Neural crest cell (in vitro differentiated cells): ENCODE data around the gene CCDC8. TPM values are rescaled to one million over a fixed set of nuclear protein-coding genes. Genes with fewer than 3 reads are reported as not detected.
"Not testable (repeated sequence)": the region's sequence is repeated elsewhere in the genome, so short reads cannot be mapped to it uniquely, and the experiment has no call there.

Experiments
- DNase-seq: peaks from one replicate; pipeline ENCODE4 v3.0.0; 2021; ENCODE audit warnings: low read depth, mixed read lengths, low spot score
- H3K27ac Mint-ChIP-seq: one replicate; pipeline ENCODE4 v1.8.0; 2021; ENCODE audit warnings: mild to moderate bottlenecking, mixed read lengths; ENCODE audit not compliant: unreplicated experiment
- H3K27me3 Mint-ChIP-seq: 2 replicates; pipeline ENCODE4 v1.8.0; 2021; ENCODE audit warnings: low read depth, mild to moderate bottlenecking, mixed read lengths
- H3K36me3 Mint-ChIP-seq: 2 replicates; pipeline ENCODE4 v1.8.0; 2021; ENCODE audit warnings: low read depth, mild to moderate bottlenecking, mixed read lengths
- H3K4me1 Mint-ChIP-seq: 2 replicates; pipeline ENCODE4 v1.8.0; 2021; ENCODE audit warnings: mixed read lengths
- H3K4me3 Mint-ChIP-seq: one replicate; pipeline ENCODE4 v1.8.0; 2021; ENCODE audit warnings: mild to moderate bottlenecking, mixed read lengths
- H3K9me3 Mint-ChIP-seq: 2 replicates; pipeline ENCODE4 v1.8.0; 2021; ENCODE audit warnings: mixed read lengths
- CTCF ChIP-seq: fragments of 200-600 bp; sonication (generic); conservative IDR thresholded peaks from 2 replicates; pipeline ENCODE4 v1.5.0; 2021; ENCODE audit warnings: antibody characterized with exemption, mild to moderate bottlenecking
- total RNA-seq: library from RNA; stranded (reverse); gene quantifications from 2 replicates; pipeline ENCODE4 v1.2.1, GENCODE V29; 2021

Gene CCDC8
- total RNA-seq, 1 donor from 2014 or later, result 23.9 TPM

- Mint-ChIP-seq H3K27ac (no peak overlapping the region), H3K27me3 (no peaks in the 10 kb centered on the region), H3K4me1 (peaks cover 16% of the 10 kb centered on the region), H3K4me3 (no peak overlapping the region), H3K9me3 (no peaks in the 10 kb centered on the region), H3K36me3 (no peaks in the 10 kb centered on the region)
- DNase-seq, result no peak
- no peak for TF ChIP-seq CTCF
Observed at GRCh38 chr19:46422344-46422743, 9.0 kb upstream of the CCDC8 start.

GRCh38 chr19:46420056-46420455 lies 6.7 kb upstream of the CCDC8 start:
- H3K27me3 Mint-ChIP-seq, result no peaks in the 10 kb centered on the region
- H3K4me3 Mint-ChIP-seq, result no peak overlapping the region
- H3K4me1 Mint-ChIP-seq, result peaks cover 21% of the 10 kb centered on the region
- no peak for TF ChIP-seq CTCF
- no peaks in the 10 kb centered on the region for H3K36me3 Mint-ChIP-seq
- no peak overlapping the region for H3K27ac Mint-ChIP-seq
- no peak for DNase-seq
- H3K9me3 Mint-ChIP-seq, result no peaks in the 10 kb centered on the region

- peak overlapping the region; percentile 78 for H3K27ac Mint-ChIP-seq
- H3K27me3 Mint-ChIP-seq, H3K9me3 Mint-ChIP-seq, H3K36me3 Mint-ChIP-seq: not testable (repeated sequence)
- H3K4me1 Mint-ChIP-seq, result peaks cover 52% of the 10 kb centered on the region
- peak; percentile 91 for DNase-seq
- peak overlapping the region; percentile 86 for H3K4me3 Mint-ChIP-seq
Observed at GRCh38 chr19:46415804-46416709, 2.7 kb upstream of the CCDC8 start.

GRCh38 chr19:46414899-46415298 lies 1.5 kb upstream of the CCDC8 start:
- H3K4me3 Mint-ChIP-seq, H3K9me3 Mint-ChIP-seq, H3K27me3 Mint-ChIP-seq, H3K36me3 Mint-ChIP-seq, H3K27ac Mint-ChIP-seq, DNase-seq: not testable (repeated sequence)
- peaks cover 61% of the 10 kb centered on the region for H3K4me1 Mint-ChIP-seq

- Mint-ChIP-seq H3K9me3 (no peaks in the 10 kb centered on the region), H3K27ac (peak overlapping the region; percentile 95), H3K4me3 (peak overlapping the region; percentile 96), H3K36me3 (peaks cover 6% of the 10 kb centered on the region), H3K4me1 (peaks cover 76% of the 10 kb centered on the region), H3K27me3 (peaks cover 15% of the 10 kb centered on the region)
- DNase-seq, result no peak
- TF ChIP-seq CTCF, result no peak
Observed at GRCh38 chr19:46412650-46413261, 608 bp downstream of the CCDC8 start.

- H3K4me3 Mint-ChIP-seq, result peak overlapping the region; percentile 96
- peaks cover 81% of the 10 kb centered on the region for H3K4me1 Mint-ChIP-seq
- H3K36me3 Mint-ChIP-seq, result peaks cover 6% of the 10 kb centered on the region
- H3K27ac Mint-ChIP-seq, result peak overlapping the region; percentile 19
- H3K27me3 Mint-ChIP-seq, result peaks cover 19% of the 10 kb centered on the region
- no peak for DNase-seq
- TF ChIP-seq CTCF, result no peak
- H3K9me3 Mint-ChIP-seq, result no peaks in the 10 kb centered on the region
Observed at GRCh38 chr19:46411925-46412649, 1.3 kb downstream of the CCDC8 start.
